Measurements from ENCODE around the gene PGBD5.

DNA sequence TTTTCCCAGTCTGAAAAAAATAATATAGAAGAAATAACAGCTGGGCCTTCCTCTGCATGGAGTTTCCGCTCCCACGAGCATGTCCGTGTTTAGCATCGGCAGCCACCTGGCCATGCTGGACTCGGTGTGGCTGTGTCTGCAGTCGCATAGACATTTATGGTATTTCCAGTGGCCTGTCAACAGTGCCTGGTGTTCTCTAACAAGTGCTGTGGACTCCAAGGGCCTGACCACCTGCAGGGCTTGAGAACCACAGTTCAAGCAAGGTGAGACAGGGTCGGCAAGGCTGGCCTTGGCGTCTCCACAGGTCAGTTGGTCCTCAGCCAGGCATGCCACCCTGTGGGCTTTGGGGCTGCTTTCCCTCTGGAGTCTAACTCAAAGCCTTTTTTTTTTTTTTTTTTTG is 124.8 kb downstream of the PGBD5 start:
- TF ChIP-seq, protein P1, sequence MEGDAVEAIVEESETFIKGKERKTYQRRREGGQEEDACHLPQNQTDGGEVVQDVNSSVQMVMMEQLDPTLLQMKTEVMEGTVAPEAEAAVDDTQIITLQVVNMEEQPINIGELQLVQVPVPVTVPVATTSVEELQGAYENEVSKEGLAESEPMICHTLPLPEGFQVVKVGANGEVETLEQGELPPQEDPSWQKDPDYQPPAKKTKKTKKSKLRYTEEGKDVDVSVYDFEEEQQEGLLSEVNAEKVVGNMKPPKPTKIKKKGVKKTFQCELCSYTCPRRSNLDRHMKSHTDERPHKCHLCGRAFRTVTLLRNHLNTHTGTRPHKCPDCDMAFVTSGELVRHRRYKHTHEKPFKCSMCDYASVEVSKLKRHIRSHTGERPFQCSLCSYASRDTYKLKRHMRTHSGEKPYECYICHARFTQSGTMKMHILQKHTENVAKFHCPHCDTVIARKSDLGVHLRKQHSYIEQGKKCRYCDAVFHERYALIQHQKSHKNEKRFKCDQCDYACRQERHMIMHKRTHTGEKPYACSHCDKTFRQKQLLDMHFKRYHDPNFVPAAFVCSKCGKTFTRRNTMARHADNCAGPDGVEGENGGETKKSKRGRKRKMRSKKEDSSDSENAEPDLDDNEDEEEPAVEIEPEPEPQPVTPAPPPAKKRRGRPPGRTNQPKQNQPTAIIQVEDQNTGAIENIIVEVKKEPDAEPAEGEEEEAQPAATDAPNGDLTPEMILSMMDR (IDR thresholded peaks at IDR 0.05): no peak
- TF ChIP-seq ZFX (IDR thresholded peaks at IDR 0.05; ENCODE audit: borderline replicate concordance): no peak

Data from 22Rv1 (cell line).